UCSD-AML1 (cell line): ENCODE results near the gene MMP21.
A peak's percentile ranks its signal among the peaks of the same experiment; 100 is the strongest.

ENCODE experiments used
- DNase-seq: peaks from one replicate; lab custom pipeline; 2025; ENCODE audit not compliant: unreplicated experiment; lab: John Stamatoyannopoulos, UW

The MMP21 gene

GRCh38 chr10:125765835-125766234, 9.8 kb downstream of the MMP21 start:
- DNase-seq: no peak

GRCh38 chr10:125762692-125763648, 12.7 kb downstream of the MMP21 start:
- no peak for DNase-seq

DNA sequence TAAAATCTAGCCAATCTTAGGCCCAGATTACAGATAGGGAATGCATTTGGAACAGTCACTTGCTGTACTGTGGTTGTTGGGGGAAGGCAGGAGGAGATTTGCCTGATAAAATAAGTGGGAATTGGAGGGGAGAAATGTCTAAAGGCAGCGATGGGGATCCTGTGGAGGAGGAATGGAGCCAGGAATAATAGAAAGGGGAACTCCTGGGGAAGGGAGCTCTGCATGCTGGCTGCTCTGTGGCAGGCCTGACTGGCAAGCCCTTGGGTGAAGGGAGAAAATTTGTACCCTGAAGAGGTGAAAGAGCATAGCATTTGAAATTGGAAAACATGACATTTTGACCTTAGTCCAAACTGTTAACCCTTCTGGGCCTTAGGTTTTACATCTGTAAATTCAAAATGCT, 13.7 kb downstream of the MMP21 start:
- no peak for DNase-seq

- no peak for DNase-seq
These were observed 17.9 kb downstream of the MMP21 start for GRCh38 chr10:125757742-125758141.

DNA sequence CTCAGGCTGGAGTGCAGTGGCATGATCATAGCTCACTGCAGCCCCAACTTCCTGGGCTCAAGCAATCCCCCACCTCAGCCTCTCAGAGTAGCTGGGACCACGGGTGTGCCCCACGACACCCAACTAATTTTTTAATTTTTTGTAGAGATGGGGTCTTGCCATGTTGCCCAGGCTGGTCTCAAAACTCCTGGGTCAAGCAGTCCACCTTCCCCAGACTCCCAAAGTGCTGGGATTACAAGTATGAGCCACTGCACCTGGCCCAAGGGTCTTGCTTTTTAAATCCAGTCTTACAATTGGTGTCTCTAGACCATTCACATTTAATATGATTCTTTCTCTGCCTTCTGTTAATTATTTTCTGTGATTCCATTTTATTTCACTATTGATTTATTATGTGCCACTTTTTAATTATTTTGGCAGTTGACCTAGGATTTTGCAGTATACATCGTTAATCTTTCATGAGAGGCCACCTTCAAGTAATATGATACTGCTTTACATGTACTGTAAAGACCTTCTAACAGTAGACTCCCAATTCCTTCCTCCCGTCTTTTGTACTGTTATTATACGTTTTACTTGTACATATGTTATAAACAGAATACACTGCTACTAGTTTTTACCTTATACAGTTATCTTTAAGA, 18.7 kb downstream of the MMP21 start:
- DNase-seq: no peak

GRCh38 chr10:125756196-125756595, 19.4 kb downstream of the MMP21 start:
- DNase-seq: no peak

- DNase-seq: no peak
These were observed 28.2 kb downstream of the MMP21 start for GRCh38 chr10:125747417-125747816.

- DNase-seq: no peak
These were observed 30.7 kb downstream of the MMP21 start for GRCh38 chr10:125744909-125745308.

GRCh38 chr10:125742465-125742864, 33.2 kb downstream of the MMP21 start:
- no peak for DNase-seq

- no peak for DNase-seq
These were observed 35.5 kb downstream of the MMP21 start for GRCh38 chr10:125739994-125740679.

- no peak for DNase-seq
These were observed 37.4 kb downstream of the MMP21 start for GRCh38 chr10:125738206-125738605.

DNA sequence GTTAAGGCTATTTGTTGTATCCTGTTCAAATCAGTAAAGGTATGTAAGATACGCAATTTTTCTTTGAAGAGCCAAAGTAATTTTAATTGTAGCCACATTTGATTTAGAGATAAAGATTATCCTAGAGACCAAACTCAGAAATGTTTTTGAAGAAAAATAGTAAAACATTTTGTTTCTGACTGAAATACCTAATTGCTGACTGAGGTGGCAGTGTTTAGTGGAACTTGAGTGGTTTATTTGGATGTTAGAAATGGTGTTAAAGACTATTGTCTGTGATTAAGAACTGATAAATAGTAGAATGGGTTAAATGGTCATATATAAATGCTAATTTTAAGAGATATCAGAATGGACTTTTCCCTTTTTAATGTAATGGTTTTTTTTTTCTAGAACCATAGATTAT, 40.8 kb downstream of the MMP21 start:
- DNase-seq: no peak

- no peak for DNase-seq
These were observed 41.5 kb downstream of the MMP21 start for GRCh38 chr10:125734148-125734547.

DNA sequence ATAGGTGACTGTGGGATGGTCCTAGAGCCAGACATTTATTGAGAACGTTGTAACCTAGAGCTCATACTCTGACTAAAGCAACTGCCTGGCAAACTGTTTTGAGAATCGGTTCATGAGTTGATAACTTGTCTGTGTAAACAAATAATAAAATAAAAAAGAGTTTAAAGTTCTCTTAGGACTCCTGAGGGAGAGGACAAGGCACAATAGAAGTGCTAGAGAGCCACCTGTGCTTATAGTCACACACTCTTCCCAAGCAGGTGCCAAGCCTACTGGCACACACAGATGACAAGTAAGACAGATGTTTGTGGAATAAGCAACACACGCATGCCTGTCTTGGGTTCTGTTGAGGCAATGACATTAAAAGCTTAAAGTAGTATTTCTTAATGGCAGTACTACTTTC, 48.2 kb downstream of the MMP21 start:
- DNase-seq: no peak

GRCh38 chr10:125726914-125727313, 48.7 kb downstream of the MMP21 start:
- no peak for DNase-seq

DNA sequence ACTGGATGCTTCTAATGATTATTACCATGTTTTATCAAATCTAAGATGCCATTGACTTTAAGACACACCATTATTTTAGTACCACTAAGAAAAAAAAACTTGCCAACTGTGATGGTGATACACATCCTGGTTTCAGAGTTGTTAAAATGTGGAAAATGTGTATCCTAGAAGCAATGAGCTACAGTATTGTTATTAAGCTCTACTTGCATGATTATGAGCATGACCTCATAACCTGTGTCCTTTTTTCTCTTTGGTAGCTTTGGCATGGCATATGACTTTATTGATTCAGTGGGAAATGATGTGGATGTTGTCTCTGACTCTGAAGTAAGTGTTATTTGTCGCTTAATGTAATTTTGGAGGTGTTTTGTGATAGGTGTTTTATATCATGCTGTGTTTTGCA, 52.8 kb downstream of the MMP21 start:
- no peak for DNase-seq

GRCh38 chr10:125721035-125721434, 54.6 kb downstream of the MMP21 start:
- no peak for DNase-seq

DNA sequence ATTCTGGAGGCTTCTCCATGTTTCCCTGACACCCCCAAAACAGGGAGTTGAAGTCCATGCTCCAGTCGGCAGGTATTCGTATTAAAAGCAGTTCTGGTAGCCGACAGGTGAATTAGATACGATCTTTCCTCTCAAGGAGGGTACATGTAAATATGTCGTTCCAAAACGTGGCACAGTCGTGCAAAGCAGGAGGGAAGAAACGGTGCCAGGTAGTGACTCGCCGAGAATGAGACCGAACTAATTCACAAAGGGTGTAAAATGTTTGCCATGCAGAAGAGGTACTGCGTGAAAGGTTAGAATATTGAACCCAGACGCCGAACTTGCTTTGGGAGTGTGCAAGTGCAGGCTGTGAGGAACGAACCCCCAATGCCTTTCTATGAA, 55.6 kb downstream of the MMP21 start:
- no peak for DNase-seq

- peak; percentile 99 for DNase-seq
These were observed 56.2 kb downstream of the MMP21 start, which contains the start of gene EDRF1 for GRCh38 chr10:125719173-125720001. Gene EDRF1 (plus strand): TSS chr10:125719709. CDS start chr10:125719808, 99 bp downstream.
